GM19023 (cell line): ENCODE results near the gene C22orf23.

Source experiments
- ATAC-seq: cut with Tn5 transposase; IDR thresholded peaks from one replicate; pipeline ENCODE4 v1.9.1; 2021; ENCODE audit warnings: mild to moderate bottlenecking, moderate library complexity; ENCODE audit not compliant: unreplicated experiment

C22orf23 gene

GRCh38 chr22:37905534-37906363, 47.7 kb downstream of the C22orf23 start, which contains the start of gene MICALL1:
TSS of gene MICALL1 (plus strand) at chr22:37906297. CDS start at chr22:37906423, 126 bp downstream.
- ATAC-seq: peak; percentile 80

GRCh38 chr22:37904572-37905533, 48.5 kb downstream of the C22orf23 start:
- no peak for ATAC-seq

- no peak for ATAC-seq
Measured at GRCh38 chr22:37898441-37899181, 54.8 kb downstream of the C22orf23 start.

GRCh38 chr22:37897807-37898206, 55.6 kb downstream of the C22orf23 start:
- ATAC-seq: no peak

GRCh38 chr22:37896939-37897338, 56.5 kb downstream of the C22orf23 start:
- ATAC-seq: no peak

- ATAC-seq: no peak
Measured at GRCh38 chr22:37896181-37896592, 57.2 kb downstream of the C22orf23 start.

- ATAC-seq: no peak
Measured at GRCh38 chr22:37894939-37895670, 58.3 kb downstream of the C22orf23 start.

GRCh38 chr22:37893583-37893983, 59.8 kb downstream of the C22orf23 start:
- ATAC-seq: no peak
